Measurements from ENCODE around the gene SYP. TPM values are rescaled to one million over a fixed set of nuclear protein-coding genes. Genes with fewer than 3 reads are reported as not detected.

The SYP gene
- total and polyA plus RNA-seq, 9 of the 15 experiments (the other 6 are each of a cell fraction or from before 2014, with no cell fraction given), result 0.48 to 5.1 (median 2.6) TPM

- TF ChIP-seq CXXC5 (CRISPR knock-in tag; IDR thresholded peaks at IDR 0.05) (peak; percentile 94), ZNF316 (IDR thresholded peaks at IDR 0.05) (no peak), RFX1 (IDR thresholded peaks at IDR 0.05) (no peak), HNRNPLL (IDR thresholded peaks at IDR 0.05; ENCODE audit: low read depth, low read length, poor library complexity, severe bottlenecking) (no peak), NBN (IDR thresholded peaks at IDR 0.05; ENCODE audit: low read depth) (no peak), MNT (conservative IDR thresholded peaks at IDR 0.05) (peak; percentile 52 to 79; a peak in 3 of 4 replicates), TRIM24 (IDR thresholded peaks at IDR 0.05) (no peak), PHF8 (IDR thresholded peaks at IDR 0.05; ENCODE audit: borderline replicate concordance, low read length) (peak; percentile 76), ZNF23 (CRISPR knock-in tag; IDR thresholded peaks at IDR 0.05) (no peak), HIVEP1 (CRISPR knock-in tag; IDR thresholded peaks at IDR 0.05) (no peak), DIDO1 (tag; IDR thresholded peaks at IDR 0.05; ENCODE audit: low read depth) (no peak), PRDM10 (IDR thresholded peaks at IDR 0.05; ENCODE audit: partially characterized antibody) (peak; percentile 7), RBM39 (optimal IDR thresholded peaks at IDR 0.05; ENCODE audit: low read depth, low read length) (no peak), ZNF347 (CRISPR knock-in tag; IDR thresholded peaks at IDR 0.05; ENCODE audit: low read depth) (no peak), CUX1 (CRISPR knock-in tag; IDR thresholded peaks at IDR 0.05) (no peak), ZBTB8A (IDR thresholded peaks at IDR 0.05; ENCODE audit: partially characterized antibody) (no peak), TAF7 (tag; IDR thresholded peaks at IDR 0.05) (peak; percentile 80)
Observed at GRCh38 chrX:49199906-49200771, at the start of gene SYP (continued).
